Stomach (tissue), 4 donors: ENCODE measurements around the gene NUMA1.

Source experiments
- EP300 ChIP-seq: sonication (generic); formaldehyde crosslinking; IDR thresholded peaks from one replicate; pipeline ENCODE4 v1.6.1; 2017; ENCODE audit warnings: antibody characterized with exemption
- POLR2A ChIP-seq, 4 donors: fragments of 450-650 bp; IDR thresholded peaks; one replicate each; pipeline ENCODE4 v1.6.1; 2016; ENCODE audit warnings: antibody characterized with exemption in 4 of 4, control low read depth in 2 of 4, mild to moderate bottlenecking in 1 of 4, moderate library complexity in 1 of 4
- TF ChIP-seq, protein P1 (sequence below), 7 experiments: fragments of 450-650 bp in 4 of 7; fragments of 200-600 bp in 3 of 7; sonication (generic) in 3 of 7; IDR thresholded peaks; one replicate each; pipeline ENCODE4 v1.5.1; 2016 to 2019; ENCODE audit warnings: antibody characterized with exemption in 7 of 7, control low read depth in 2 of 7, mild to moderate bottlenecking in 1 of 7

DNA sequence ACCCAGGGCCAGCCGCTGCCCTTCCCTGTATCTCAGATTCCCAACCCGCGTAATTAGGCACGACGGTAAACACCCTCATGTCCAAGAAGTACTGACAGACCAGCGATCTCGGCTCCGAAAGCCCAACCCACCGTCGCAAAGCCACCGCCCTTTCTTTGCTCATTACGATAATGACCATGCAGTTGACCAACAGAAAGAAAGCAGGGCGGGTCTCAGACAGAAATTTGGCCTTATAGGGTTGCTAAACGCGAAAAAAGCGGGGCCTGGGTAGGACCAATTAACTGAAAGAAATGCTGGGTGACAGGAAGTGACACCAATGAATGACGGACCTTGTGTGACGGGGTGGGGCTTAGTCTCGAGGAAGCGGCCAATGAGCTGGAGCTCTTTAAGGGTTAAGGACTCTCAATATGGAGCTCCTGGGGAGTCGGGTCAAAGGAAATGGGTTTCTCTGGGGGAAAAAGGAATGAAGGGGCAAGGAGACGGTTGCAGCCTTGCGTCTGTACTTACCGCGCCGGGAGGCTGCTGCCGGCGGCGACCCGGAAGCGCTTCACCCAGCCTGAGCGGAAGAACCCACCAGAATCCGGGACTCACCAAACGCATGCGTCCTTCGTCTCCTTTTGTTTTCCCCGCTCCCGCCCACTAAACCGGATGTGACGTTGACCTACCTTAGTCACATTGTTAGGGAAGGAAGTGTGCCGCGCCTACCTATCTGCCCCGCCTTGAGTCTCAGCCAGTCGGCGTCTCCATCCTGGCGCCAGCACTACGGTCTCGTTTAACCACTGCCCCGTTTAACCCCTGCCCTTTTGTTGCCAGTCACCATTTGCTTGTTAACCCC, 32.0 kb upstream of the NUMA1 start, which contains the start of gene ANAPC15:
- TF ChIP-seq, protein P1, sequence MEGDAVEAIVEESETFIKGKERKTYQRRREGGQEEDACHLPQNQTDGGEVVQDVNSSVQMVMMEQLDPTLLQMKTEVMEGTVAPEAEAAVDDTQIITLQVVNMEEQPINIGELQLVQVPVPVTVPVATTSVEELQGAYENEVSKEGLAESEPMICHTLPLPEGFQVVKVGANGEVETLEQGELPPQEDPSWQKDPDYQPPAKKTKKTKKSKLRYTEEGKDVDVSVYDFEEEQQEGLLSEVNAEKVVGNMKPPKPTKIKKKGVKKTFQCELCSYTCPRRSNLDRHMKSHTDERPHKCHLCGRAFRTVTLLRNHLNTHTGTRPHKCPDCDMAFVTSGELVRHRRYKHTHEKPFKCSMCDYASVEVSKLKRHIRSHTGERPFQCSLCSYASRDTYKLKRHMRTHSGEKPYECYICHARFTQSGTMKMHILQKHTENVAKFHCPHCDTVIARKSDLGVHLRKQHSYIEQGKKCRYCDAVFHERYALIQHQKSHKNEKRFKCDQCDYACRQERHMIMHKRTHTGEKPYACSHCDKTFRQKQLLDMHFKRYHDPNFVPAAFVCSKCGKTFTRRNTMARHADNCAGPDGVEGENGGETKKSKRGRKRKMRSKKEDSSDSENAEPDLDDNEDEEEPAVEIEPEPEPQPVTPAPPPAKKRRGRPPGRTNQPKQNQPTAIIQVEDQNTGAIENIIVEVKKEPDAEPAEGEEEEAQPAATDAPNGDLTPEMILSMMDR (IDR thresholded peaks at IDR 0.05), result peak in 1 of 7 experiments; percentile 33
- TF ChIP-seq POLR2A (IDR thresholded peaks at IDR 0.05) (peak in 2 of 4 donors; percentile 89 to 92), EP300 (no peak)
